Measurements from ENCODE around the gene NOPCHAP1.
A peak's percentile ranks its signal among the peaks of the same experiment; 100 is the strongest.
"Not testable (repeated sequence)": the region's sequence is repeated elsewhere in the genome, so short reads cannot be mapped to it uniquely, and the experiment has no call there.

NOPCHAP1 gene, protein sequence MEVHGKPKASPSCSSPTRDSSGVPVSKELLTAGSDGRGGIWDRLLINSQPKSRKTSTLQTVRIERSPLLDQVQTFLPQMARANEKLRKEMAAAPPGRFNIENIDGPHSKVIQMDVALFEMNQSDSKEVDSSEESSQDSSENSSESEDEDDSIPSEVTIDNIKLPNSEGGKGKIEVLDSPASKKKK

GRCh38 chr12:104986022-104986941 is at the start of gene NOPCHAP1:
Gene NOPCHAP1 (plus strand): TSS chr12:104986316. CDS start chr12:104986353, 37 bp downstream.
- DNase-seq = peak; percentile 97

GRCh38 chr12:104938371-104938770 is 47.7 kb upstream of the NOPCHAP1 start:
- DNase-seq = no peak

DNA sequence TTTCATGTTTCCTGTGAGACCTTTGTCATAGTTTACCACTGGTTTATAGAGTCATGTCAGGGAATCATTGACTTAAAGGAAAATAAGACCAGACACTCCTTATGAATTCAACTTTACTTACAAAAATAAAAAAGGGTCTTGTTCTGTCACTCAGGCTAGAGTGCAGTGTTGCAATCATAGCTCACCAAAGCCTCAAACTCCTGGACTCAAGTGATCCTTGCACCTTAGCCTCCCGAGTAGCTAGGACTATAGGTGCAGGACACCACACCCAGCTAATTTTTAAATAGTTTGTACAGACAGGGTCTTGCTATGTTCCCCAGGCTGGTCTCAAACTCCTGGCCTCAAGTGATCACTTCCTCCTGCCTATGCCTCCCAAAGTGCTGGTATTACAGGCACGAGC is 47.0 kb upstream of the NOPCHAP1 start:
- no peak for DNase-seq

- DNase-seq = no peak
Observed at GRCh38 chr12:104941454-104941853, 44.7 kb upstream of the NOPCHAP1 start.

GRCh38 chr12:104942075-104942474 is 44.0 kb upstream of the NOPCHAP1 start:
- no peak for DNase-seq

DNA sequence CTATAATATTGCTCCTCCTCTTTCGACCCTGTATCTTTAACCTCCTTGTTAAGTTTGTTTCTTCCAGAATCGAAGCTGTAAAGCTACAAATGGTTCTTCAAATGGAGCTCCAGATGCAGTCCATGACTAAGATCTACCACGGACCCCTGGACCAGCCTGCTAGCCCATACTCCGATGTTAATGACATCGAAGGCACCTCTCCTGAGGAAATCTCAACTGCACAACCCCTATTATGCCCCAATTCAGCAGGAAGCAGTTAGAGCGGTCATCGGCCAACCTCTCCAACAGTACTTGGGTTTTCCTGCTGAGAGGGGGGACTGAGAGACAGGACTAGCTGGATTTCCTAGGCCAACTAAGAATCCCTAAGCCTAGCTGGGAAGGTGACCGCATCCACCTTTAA is 42.7 kb upstream of the NOPCHAP1 start:
- not testable (repeated sequence) for DNase-seq

GRCh38 chr12:104944252-104944651 is 41.9 kb upstream of the NOPCHAP1 start:
- no peak for DNase-seq

DNA sequence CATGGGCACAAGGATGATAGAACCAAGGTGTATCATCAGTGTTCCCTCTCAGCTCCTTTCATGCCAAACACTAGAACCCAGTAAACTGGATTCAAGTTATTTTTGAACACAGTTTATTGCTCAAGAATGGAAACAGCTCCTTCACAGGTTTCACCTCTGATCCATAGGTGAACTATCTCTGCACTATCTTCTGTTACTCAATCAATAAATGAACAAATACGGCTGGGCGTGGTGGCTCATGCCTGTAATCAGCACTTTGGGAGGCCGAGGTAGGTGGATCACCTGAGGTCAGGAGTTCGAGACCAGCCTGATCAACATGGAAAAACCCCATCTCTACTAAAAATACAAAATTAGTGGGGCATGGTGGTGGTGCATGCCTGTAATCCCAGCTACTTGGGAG is 37.4 kb upstream of the NOPCHAP1 start:
- DNase-seq = not testable (repeated sequence)

- DNase-seq = no peak
Observed at GRCh38 chr12:104951759-104952509, 34.2 kb upstream of the NOPCHAP1 start.

DNA sequence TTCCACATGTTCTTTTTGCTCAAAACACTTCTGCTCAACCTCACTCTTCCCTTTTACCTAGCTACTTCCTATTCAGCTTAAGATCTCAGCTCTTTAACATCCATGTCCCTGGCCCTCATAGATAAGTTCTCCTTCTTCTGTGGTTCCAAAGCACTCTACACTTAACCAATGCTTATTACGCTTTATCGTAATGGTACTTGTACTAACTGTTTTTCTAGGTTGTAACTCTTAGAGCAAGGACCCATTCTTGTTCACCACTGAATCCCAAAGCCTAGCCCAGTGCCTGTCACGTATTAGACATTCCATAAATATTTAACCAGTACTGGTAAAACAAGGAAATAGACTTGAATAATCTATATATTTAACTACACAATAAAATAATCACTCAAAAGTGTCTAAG is 33.3 kb upstream of the NOPCHAP1 start:
- no peak for DNase-seq

DNA sequence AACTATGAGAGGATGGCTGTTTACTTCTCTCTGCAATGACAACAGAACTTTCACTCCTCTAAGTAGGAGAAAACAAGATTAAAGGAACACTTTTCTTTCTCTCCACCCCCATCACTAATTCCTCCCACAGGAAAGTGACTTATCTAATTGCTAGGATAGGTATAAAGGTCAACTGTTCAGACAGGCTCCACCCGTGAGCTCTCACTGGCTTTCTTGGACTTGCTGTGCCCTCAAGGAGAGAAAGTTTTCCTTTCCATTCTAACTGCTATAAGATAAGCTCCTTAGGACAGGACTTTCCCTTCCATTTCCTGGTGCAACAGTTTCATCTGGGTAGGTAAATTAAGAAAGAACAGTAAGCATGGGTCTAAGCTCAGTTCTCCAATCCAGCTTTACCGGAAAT is 32.8 kb upstream of the NOPCHAP1 start:
- DNase-seq = no peak

DNA sequence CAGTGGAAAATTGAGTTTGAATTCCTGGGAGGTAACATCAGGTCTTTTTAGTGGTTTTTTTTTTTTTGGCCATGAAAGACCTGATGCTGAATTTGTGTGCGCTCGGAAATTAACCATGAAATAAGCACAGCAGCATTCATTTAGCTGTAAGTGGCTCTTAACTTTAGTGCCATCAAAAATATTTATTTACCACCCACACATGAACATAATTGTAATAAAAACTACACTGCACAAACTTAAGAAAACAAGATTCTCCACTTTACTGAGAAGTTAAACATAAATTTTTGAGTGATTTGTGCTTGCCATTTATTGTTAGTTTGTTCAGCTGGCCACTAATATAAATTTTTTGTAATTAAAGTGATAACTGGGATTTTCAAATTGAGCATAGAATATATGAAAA is 30.4 kb upstream of the NOPCHAP1 start:
- DNase-seq = no peak

DNA sequence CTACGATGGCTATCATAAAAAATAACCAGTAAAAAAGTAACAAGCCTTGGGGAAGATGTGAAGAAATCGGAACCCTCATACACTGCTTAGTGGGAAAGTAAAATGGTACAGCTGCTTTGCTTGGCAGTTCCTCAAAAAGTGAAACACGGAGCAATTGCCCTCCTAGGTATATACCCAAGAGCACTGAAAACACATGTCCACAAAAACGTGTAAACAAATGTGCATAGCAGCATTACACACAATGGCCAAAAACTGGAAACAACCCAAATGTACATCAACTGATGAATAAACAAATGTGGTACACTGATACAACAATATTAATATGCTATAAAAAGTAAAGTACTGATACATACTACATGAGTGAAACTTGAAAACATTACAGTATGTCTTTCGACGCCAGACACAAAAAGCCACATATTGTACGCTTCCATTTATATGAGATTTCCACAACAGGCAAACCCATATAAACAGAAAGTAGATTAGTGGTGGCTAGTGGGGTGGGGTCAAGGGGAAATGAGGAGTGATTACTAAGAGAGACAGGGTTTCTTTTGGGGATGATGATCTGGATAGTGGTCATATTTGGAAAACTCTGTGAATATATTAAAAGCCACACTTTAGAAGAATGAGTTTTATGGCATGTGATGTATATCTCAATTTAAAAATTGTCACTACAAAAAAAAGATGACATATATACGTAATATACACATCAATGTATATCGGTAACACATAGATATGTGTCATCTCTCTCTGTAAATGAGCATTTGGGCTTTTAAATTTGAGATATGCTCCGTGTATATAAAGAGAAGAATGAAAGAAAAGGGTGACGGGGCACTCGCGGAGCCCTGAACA is 29.0 kb upstream of the NOPCHAP1 start:
- peak; percentile 8 for DNase-seq

- DNase-seq = peak; percentile 46
Observed at GRCh38 chr12:104957719-104958000, 28.5 kb upstream of the NOPCHAP1 start.

DNA sequence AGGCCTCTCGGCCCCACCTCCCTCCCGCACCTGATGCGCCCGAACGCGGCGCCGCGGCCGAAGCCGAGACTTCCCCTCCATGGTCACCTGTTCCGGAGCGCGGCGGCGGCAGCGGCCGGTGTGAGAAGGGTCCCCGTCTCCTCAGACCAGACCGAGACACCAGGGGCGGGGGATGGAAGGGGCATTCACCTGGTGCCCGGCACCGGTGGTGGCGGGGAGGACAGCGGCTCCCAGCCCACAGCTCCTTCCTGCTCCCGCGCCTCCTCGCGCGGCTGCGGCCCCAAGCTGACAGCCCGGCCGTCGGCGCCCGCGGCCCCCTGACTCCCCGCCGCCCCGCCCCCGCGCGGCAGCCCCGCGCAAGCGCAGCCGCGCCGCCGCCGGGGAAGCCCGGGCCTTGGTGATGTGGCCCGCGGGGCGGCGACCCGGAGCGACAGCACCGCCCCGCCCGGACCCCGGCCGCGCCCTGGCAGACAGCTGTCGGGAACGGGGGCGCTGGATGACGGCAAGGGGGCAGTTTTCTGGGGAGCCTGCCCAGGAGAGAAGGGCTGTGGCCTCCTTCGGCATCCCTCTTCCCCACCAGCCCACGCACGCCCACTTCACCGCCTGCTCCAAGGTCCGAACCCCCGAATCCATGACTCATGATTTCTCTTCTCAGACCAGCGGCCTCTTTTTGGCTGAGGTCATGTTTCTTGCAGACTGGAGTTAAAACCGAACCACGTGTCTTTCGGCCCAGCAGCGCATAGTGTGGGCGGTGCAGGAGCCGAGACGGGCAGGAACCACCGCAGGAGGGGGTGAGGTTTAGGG is 27.9 kb upstream of the NOPCHAP1 start, which contains the start of gene SLC41A2:
Gene SLC41A2 (minus strand): TSS at position 290 of the 804 bp plus-strand sequence. CDS start 29,763 bp downstream, outside the sequence.
- DNase-seq = peak; percentile 77

GRCh38 chr12:104958805-104959334 is 27.2 kb upstream of the NOPCHAP1 start:
- DNase-seq = no peak

DNA sequence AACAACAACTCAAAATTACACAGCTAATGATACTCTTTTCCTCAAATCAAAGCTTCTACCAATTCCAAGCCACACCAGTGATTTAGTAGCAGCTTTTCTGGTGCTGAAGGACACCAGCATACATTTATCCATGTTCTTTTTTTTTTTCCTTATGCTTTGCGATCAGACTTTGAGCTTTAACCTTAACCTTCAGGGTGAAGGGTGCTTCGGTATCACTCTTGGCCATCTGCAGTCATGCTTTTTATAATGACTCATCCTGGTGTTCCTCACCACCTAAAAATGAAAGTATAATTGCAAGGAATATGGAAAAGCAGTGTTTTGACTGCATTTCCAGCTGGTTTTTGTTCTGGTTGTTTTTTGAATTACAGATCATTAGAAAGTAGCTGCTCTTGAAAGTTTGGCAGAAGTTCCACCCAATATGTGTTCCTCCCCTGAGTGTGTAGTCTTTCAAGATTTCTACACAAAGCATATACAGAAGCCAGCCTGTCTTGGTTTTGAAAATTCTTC is 26.7 kb upstream of the NOPCHAP1 start:
- DNase-seq = no peak

- DNase-seq = no peak
Observed at GRCh38 chr12:104960464-104960863, 25.7 kb upstream of the NOPCHAP1 start.

- DNase-seq = no peak
Observed at GRCh38 chr12:104963757-104964156, 22.4 kb upstream of the NOPCHAP1 start.

- DNase-seq = no peak
Observed at GRCh38 chr12:104964167-104964855, 21.8 kb upstream of the NOPCHAP1 start.

GRCh38 chr12:104964856-104965205 is 21.3 kb upstream of the NOPCHAP1 start:
- DNase-seq = no peak

Data from NCI-H1105 (cell line).